ENCODE results near the gene RCOR1.
"Not testable (repeated sequence)": the region's sequence is repeated elsewhere in the genome, so short reads cannot be mapped to it uniquely, and the experiment has no call there.

Gene RCOR1

GRCh38 chr14:102593825-102594137, 1.3 kb downstream of the RCOR1 start:
- no peak for DNase-seq

GRCh38 chr14:102594514-102595175, 2.2 kb downstream of the RCOR1 start:
- DNase-seq, result peak; percentile 35

GRCh38 chr14:102601378-102601925, 9.0 kb downstream of the RCOR1 start:
- no peak for DNase-seq

- DNase-seq, result no peak
These were observed 10.2 kb downstream of the RCOR1 start for GRCh38 chr14:102602421-102603292.

- DNase-seq, result no peak
These were observed 11.0 kb downstream of the RCOR1 start for GRCh38 chr14:102603293-102603907.

GRCh38 chr14:102604183-102604582, 11.7 kb downstream of the RCOR1 start:
- DNase-seq, result no peak

GRCh38 chr14:102605029-102605428, 12.6 kb downstream of the RCOR1 start:
- DNase-seq, result no peak

- DNase-seq, result no peak
These were observed 13.8 kb downstream of the RCOR1 start for GRCh38 chr14:102606296-102606695.

GRCh38 chr14:102608064-102608446, 15.6 kb downstream of the RCOR1 start:
- DNase-seq, result no peak

GRCh38 chr14:102610968-102611811, 18.7 kb downstream of the RCOR1 start:
- no peak for DNase-seq

- no peak for DNase-seq
These were observed 23.9 kb downstream of the RCOR1 start for GRCh38 chr14:102616318-102616717.

GRCh38 chr14:102616799-102617198, 24.4 kb downstream of the RCOR1 start:
- no peak for DNase-seq

- DNase-seq, result not testable (repeated sequence)
These were observed 26.6 kb downstream of the RCOR1 start for GRCh38 chr14:102619012-102619411.

GRCh38 chr14:102620413-102620812, 28.0 kb downstream of the RCOR1 start:
- no peak for DNase-seq

- no peak for DNase-seq
These were observed 29.9 kb downstream of the RCOR1 start for GRCh38 chr14:102622262-102622885.

- DNase-seq, result no peak
These were observed 32.2 kb downstream of the RCOR1 start for GRCh38 chr14:102624666-102625065.

- no peak for DNase-seq
These were observed 33.3 kb downstream of the RCOR1 start for GRCh38 chr14:102625564-102626296.

GRCh38 chr14:102626530-102626929, 34.1 kb downstream of the RCOR1 start:
- no peak for DNase-seq

- DNase-seq, result no peak
These were observed 36.6 kb downstream of the RCOR1 start for GRCh38 chr14:102629011-102629444.

GRCh38 chr14:102629808-102630350, 37.4 kb downstream of the RCOR1 start:
- peak; percentile 97 for DNase-seq

GRCh38 chr14:102630405-102630804, 38.0 kb downstream of the RCOR1 start:
- DNase-seq, result peak; percentile 79
